ENCODE results near the gene CAST. TPM values are rescaled to one million over a fixed set of nuclear protein-coding genes. Genes with fewer than 3 reads are reported as not detected.

The CAST gene
- total and polyA plus RNA-seq, 2 donors from 2014 or later: 83.2 to 282 TPM

DNA sequence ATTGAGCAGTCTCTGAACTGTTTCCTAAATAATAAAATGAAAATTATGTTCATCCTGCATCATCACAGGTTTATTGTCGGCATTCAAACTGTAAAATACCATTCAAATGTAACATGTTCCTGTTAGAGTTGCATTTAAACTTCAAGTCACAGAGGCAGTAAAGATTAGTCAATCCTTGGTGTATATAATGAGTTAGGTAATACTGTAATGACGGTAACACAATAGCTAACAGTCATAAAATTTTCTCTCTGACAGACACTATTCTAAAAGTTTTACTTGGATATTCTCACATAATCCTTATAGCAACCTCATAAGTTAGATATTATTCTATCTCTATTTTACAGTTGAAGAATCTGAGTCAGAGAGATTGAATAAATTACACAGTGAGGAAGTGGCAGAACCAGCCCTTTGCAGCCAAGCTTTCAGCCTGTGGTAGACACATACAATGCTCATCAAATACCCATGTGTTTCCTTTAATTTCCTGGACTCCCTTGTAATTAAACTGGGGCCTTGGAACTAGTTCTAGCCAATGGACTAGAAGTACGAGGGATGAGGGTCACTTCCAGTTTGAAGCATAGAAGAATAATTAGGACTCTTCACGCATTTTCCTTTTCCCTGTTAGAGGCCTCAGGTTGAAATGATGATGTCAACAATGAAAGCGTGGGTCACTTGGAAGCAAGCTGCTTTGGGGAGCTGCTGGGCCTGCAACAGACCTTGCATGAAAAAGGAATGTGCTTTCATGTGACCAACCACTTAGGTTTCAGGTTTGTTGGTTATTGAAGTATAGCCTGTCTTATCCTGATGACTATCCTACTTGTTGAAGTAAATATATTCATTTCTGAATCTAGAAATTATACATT, 12.3 kb upstream of the CAST start:
- Histone ChIP-seq H3K9ac (ENCODE audit: low read length in 3 of 3) (no peak overlapping the region), H3K9me3 (ENCODE audit: control insufficient read depth in 2 of 3, insufficient read depth in 1 of 3, low read length in 3 of 3) (no peaks in the 10 kb centered on the region), H3K27me3 (ENCODE audit: control insufficient read depth, insufficient read depth, low read length) (no peaks in the 10 kb centered on the region), H3K4me1 (ENCODE audit: control insufficient read depth in 2 of 3, insufficient read depth in 2 of 3, low read depth in 1 of 3, low read length in 3 of 3) (peaks cover 0 to 3% (median 2%) of the 10 kb centered on the region in 3 donors), H3K4me3 (ENCODE audit: low read length in 3 of 3) (no peak overlapping the region), H3K27ac (ENCODE audit: low read depth in 2 of 2, low read length in 2 of 2) (peak overlapping the region in 1 of 2 donors; percentile 30), H3K36me3 (ENCODE audit: control insufficient read depth in 2 of 3, insufficient read depth in 3 of 3, low read length in 3 of 3) (no peaks in the 10 kb centered on the region)
- DNase-seq (peak in 3 of 5 donors; percentile 31 to 66 (median 54)), FAIRE-seq (no peak)
- TF ChIP-seq, protein P1, sequence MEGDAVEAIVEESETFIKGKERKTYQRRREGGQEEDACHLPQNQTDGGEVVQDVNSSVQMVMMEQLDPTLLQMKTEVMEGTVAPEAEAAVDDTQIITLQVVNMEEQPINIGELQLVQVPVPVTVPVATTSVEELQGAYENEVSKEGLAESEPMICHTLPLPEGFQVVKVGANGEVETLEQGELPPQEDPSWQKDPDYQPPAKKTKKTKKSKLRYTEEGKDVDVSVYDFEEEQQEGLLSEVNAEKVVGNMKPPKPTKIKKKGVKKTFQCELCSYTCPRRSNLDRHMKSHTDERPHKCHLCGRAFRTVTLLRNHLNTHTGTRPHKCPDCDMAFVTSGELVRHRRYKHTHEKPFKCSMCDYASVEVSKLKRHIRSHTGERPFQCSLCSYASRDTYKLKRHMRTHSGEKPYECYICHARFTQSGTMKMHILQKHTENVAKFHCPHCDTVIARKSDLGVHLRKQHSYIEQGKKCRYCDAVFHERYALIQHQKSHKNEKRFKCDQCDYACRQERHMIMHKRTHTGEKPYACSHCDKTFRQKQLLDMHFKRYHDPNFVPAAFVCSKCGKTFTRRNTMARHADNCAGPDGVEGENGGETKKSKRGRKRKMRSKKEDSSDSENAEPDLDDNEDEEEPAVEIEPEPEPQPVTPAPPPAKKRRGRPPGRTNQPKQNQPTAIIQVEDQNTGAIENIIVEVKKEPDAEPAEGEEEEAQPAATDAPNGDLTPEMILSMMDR (IDR thresholded peaks at IDR 0.05; ENCODE audit: borderline replicate concordance, extremely low read depth, insufficient read depth): no peak
- intact Hi-C loops (cut with DNase I): no loop called here

DNA sequence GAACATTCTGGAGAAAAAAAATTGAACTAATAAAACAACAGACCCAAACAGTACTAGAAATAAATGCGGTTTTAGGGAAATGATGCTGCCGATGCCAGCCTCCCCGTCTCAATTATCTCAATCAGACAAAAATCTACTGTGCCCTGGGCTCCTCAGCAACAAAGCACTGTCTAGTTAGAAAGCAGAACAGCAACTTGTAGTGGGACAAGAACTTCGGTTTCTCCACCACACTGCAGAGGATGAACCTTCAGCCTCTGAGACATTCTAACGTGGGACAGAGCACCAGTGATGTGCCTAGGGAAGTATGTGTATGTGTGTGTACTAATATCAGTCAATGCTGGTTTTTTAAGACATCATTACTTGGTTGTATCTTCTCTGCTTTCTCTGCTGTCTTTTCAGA, 11.1 kb upstream of the CAST start:
- Histone ChIP-seq H3K9me3 (ENCODE audit: control insufficient read depth in 2 of 3, insufficient read depth in 1 of 3, low read length in 3 of 3) (no peaks in the 10 kb centered on the region), H3K4me3 (ENCODE audit: low read length in 3 of 3) (no peak overlapping the region), H3K36me3 (ENCODE audit: control insufficient read depth in 2 of 3, insufficient read depth in 3 of 3, low read length in 3 of 3) (no peaks in the 10 kb centered on the region), H3K27ac (ENCODE audit: low read depth in 2 of 2, low read length in 2 of 2) (no peak overlapping the region), H3K4me1 (ENCODE audit: control insufficient read depth in 2 of 3, insufficient read depth in 2 of 3, low read depth in 1 of 3, low read length in 3 of 3) (peaks cover 0 to 3% (median 2%) of the 10 kb centered on the region in 3 donors), H3K27me3 (ENCODE audit: control insufficient read depth, insufficient read depth, low read length) (no peaks in the 10 kb centered on the region), H3K9ac (ENCODE audit: low read length in 3 of 3) (peak overlapping the region in 1 of 3 donors; percentile 7)
- DNase-seq: no peak
- TF ChIP-seq, protein P1 (IDR thresholded peaks at IDR 0.05; ENCODE audit: borderline replicate concordance, extremely low read depth, insufficient read depth): no peak
- intact Hi-C loops (cut with DNase I): no loop called here
- no peak for FAIRE-seq

DNA sequence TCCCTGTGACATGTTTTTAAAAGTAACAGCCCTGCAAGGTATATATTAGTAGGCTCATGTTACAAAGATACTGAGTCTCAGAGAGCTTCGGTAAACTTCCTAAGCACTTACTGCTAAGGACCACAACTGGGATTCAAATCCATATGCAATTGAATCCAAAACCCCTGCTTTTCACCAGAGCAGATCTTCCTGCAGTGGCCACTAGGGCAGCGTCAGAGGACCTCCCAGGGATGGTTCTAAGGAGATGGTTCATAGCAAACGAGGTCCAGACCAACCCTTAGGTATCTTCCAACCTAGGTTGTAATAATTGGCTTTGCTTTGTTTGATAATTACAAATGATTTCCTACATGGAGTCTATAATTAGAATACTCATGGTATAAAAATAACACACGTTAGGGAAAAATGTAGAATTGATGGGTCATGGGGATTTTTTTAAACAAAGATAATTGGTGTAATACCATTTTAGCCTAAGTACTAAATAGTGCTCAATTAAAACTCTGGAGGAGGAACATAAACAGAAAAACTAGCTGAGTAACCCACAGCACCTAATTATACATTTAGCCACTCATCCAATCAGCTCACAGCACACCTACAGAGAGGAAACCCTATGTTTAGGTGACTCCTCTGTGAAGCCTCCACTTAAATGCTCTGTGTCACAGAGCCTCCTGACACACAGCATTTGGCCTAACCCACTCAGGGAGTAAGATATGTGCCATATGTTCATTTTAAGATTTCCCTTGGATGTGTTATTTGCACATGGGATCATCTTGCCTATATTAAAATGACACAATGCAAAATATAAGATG, 10.0 kb upstream of the CAST start:
- H3K36me3 ChIP-seq (ENCODE audit: control insufficient read depth in 2 of 3, insufficient read depth in 3 of 3, low read length in 3 of 3): no peaks in the 10 kb centered on the region
- H3K27me3 ChIP-seq (ENCODE audit: control insufficient read depth, insufficient read depth, low read length): no peaks in the 10 kb centered on the region
- no peak for DNase-seq
- TF ChIP-seq, protein P1 (IDR thresholded peaks at IDR 0.05; ENCODE audit: borderline replicate concordance, extremely low read depth, insufficient read depth): peak; percentile 17
- H3K9ac ChIP-seq (ENCODE audit: low read length in 3 of 3): no peak overlapping the region
- H3K27ac ChIP-seq (ENCODE audit: low read depth in 2 of 2, low read length in 2 of 2): no peak overlapping the region
- H3K9me3 ChIP-seq (ENCODE audit: control insufficient read depth in 2 of 3, insufficient read depth in 1 of 3, low read length in 3 of 3): no peaks in the 10 kb centered on the region
- H3K4me1 ChIP-seq (ENCODE audit: control insufficient read depth in 2 of 3, insufficient read depth in 2 of 3, low read depth in 1 of 3, low read length in 3 of 3): peaks cover 0 to 3% (median 3%) of the 10 kb centered on the region in 3 donors
- no peak overlapping the region for H3K4me3 ChIP-seq (ENCODE audit: low read length in 3 of 3)
- intact Hi-C loops (cut with DNase I): no loop called here
- FAIRE-seq: no peak
